Left ventricle myocardium inferior (tissue), 1 donor: Measurements from ENCODE around the gene MPND. TPM values are rescaled to one million over a fixed set of nuclear protein-coding genes. Genes with fewer than 3 reads are reported as not detected.

ENCODE experiments used
- DNase-seq: peaks from one replicate; pipeline ENCODE4 v3.0.0-alpha.2; 2020
- H3K27ac ChIP-seq: fragments of 200-600 bp; replicated peaks from 2 replicates; pipeline ENCODE4 v1.8.0; 2021
- H3K27me3 ChIP-seq: fragments of 200-600 bp; 2 replicates; pipeline ENCODE4 v1.8.0; 2021; ENCODE audit warnings: low read depth
- H3K36me3 ChIP-seq: fragments of 200-600 bp; 2 replicates; pipeline ENCODE4 v1.8.0; 2021
- H3K4me1 ChIP-seq: fragments of 200-600 bp; 2 replicates; pipeline ENCODE4 v1.8.0; 2021
- H3K4me3 ChIP-seq: fragments of 200-600 bp; 2 replicates; pipeline ENCODE4 v1.8.0; 2021; ENCODE audit warnings: mild to moderate bottlenecking, moderate library complexity
- H3K9me3 ChIP-seq: fragments of 200-600 bp; replicated peaks from 2 replicates; pipeline ENCODE4 v1.8.0; 2021
- CTCF ChIP-seq: fragments of 200-600 bp; IDR thresholded peaks from 2 replicates; pipeline ENCODE4 v1.8.0; 2021; ENCODE audit warnings: antibody characterized with exemption, mild to moderate bottlenecking, borderline replicate concordance
- intact Hi-C: fragments of 100-400 bp; cut with micrococcal nuclease; formaldehyde crosslinking; loops from one replicate; pipeline ENCODE4 v1.11.0; 2022
- total RNA-seq: library from RNA; stranded (reverse); fragmentation: NEBNext Ultra II Directional; extraction: Animal tissue kit (Norgen Biotek cat#: 25700); gene quantifications from one replicate; pipeline ENCODE4 v1.2.1, GENCODE V29; 2021
- donor health status: DM: no; HTN: yes; CAD: no; lungs with severe emphysema.

MPND gene
- total RNA-seq, 1 donor from 2014 or later = 19.2 TPM

- H3K27ac ChIP-seq = peak overlapping the region; percentile 95
- intact Hi-C loops = no loop called here
- H3K4me1 ChIP-seq = peaks cover 73% of the 10 kb centered on the region
- DNase-seq = no peak
- H3K36me3 ChIP-seq = peaks cover 8% of the 10 kb centered on the region
- no peaks in the 10 kb centered on the region for H3K9me3 ChIP-seq
- peak overlapping the region; percentile 87 for H3K4me3 ChIP-seq
- no peaks in the 10 kb centered on the region for H3K27me3 ChIP-seq
- no peak for TF ChIP-seq CTCF
Observed at GRCh38 chr19:4399812-4400134, 56.4 kb downstream of the MPND start.

GRCh38 chr19:4400135-4400936 is 57.0 kb downstream of the MPND start, which contains the start of gene SH3GL1:
TSS of gene SH3GL1 (minus strand) at chr19:4400547. CDS start at chr19:4400368, 179 bp downstream.
- DNase-seq = peak; percentile 91
- Histone ChIP-seq H3K27me3 (no peaks in the 10 kb centered on the region), H3K27ac (peak within 1 kb of the TSS; percentile 95), H3K36me3 (peaks cover 6% of the 10 kb centered on the region), H3K9me3 (no peaks in the 10 kb centered on the region), H3K4me1 (peaks cover 67% of the 10 kb centered on the region), H3K4me3 (peak within 1 kb of the TSS; percentile 87)
- TF ChIP-seq CTCF = peak; percentile 89
- intact Hi-C loops = no loop called here

GRCh38 chr19:4401769-4402170 is 58.4 kb downstream of the MPND start:
- DNase-seq = no peak
- H3K27me3 ChIP-seq = no peaks in the 10 kb centered on the region
- TF ChIP-seq CTCF = no peak
- H3K9me3 ChIP-seq = no peaks in the 10 kb centered on the region
- intact Hi-C loops = no loop called here
- H3K36me3 ChIP-seq = no peaks in the 10 kb centered on the region
- peak overlapping the region; percentile 89 for H3K27ac ChIP-seq
- H3K4me3 ChIP-seq = peak overlapping the region; percentile 78
- H3K4me1 ChIP-seq = peaks cover 59% of the 10 kb centered on the region

- peak; percentile 99 for DNase-seq
- intact Hi-C loops = no loop called here
- TF ChIP-seq CTCF = no peak
- H3K36me3 ChIP-seq = no peaks in the 10 kb centered on the region
- H3K4me1 ChIP-seq = peaks cover 53% of the 10 kb centered on the region
- no peaks in the 10 kb centered on the region for H3K27me3 ChIP-seq
- peak within 1 kb of the TSS; percentile 78 for H3K4me3 ChIP-seq
- H3K27ac ChIP-seq = peak within 1 kb of the TSS; percentile 89
- no peaks in the 10 kb centered on the region for H3K9me3 ChIP-seq
Observed at GRCh38 chr19:4402171-4403004, 59.0 kb downstream of the MPND start, which contains the start of gene CHAF1A. TSS of gene CHAF1A (plus strand) at chr19:4402640. CDS start at chr19:4402763, 123 bp downstream.

- DNase-seq = no peak
- Histone ChIP-seq H3K27me3 (no peaks in the 10 kb centered on the region), H3K36me3 (no peaks in the 10 kb centered on the region), H3K9me3 (no peaks in the 10 kb centered on the region), H3K27ac (peak overlapping the region; percentile 52), H3K4me3 (peak overlapping the region; percentile 78), H3K4me1 (peaks cover 45% of the 10 kb centered on the region)
- no peak for TF ChIP-seq CTCF
- intact Hi-C loops = no loop called here
Observed at GRCh38 chr19:4403005-4403761, 59.8 kb downstream of the MPND start.
